ENCODE data around the gene SLC25A52. TPM values are rescaled to one million over a fixed set of nuclear protein-coding genes. Genes with fewer than 3 reads are reported as not detected.

Gene SLC25A52
- total RNA-seq, 1 donor, result not detected

DNA sequence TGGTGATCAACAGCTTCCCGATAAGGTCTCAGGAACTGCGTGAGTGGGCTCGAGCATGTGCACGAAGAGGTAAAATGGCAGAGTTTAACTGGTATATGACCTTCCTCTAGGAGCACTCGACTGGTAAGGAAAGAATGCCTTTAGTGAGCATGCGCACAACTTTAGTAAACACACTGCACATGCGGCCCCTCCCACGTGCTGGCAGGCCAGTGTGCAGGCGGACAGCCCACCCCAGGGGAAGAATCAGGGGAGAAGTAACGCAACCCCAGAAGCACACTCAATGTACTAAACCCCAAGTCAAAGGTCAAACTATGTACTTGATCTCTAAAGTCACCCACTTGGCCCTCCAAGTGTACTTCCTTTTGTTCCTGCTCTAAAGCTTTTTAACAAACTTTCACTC, 28.7 kb upstream of the SLC25A52 start:
- Histone ChIP-seq H4K20me1 (ENCODE audit: insufficient read depth, low read length) (no peaks in the 10 kb centered on the region), H2AFZ (ENCODE audit: low read length) (no peak overlapping the region), H3K79me2 (ENCODE audit: insufficient read depth, low read length) (no peaks in the 10 kb centered on the region), H3K36me3 (ENCODE audit: insufficient read depth, low read length) (no peaks in the 10 kb centered on the region), H3K4me2 (ENCODE audit: insufficient read depth, low read length) (no peak overlapping the region), H3K9me3 (ENCODE audit: low read depth, low read length) (no peaks in the 10 kb centered on the region), H3K27me3 (ENCODE audit: insufficient read depth, low read length) (no peaks in the 10 kb centered on the region), H3K4me3 (ENCODE audit: insufficient read depth, low read length) (no peak overlapping the region), H3K4me1 (ENCODE audit: insufficient read depth, low read length) (no peaks in the 10 kb centered on the region), H3K27ac (ENCODE audit: low read depth, low read length) (no peak overlapping the region)
- TF ChIP-seq, protein P1, sequence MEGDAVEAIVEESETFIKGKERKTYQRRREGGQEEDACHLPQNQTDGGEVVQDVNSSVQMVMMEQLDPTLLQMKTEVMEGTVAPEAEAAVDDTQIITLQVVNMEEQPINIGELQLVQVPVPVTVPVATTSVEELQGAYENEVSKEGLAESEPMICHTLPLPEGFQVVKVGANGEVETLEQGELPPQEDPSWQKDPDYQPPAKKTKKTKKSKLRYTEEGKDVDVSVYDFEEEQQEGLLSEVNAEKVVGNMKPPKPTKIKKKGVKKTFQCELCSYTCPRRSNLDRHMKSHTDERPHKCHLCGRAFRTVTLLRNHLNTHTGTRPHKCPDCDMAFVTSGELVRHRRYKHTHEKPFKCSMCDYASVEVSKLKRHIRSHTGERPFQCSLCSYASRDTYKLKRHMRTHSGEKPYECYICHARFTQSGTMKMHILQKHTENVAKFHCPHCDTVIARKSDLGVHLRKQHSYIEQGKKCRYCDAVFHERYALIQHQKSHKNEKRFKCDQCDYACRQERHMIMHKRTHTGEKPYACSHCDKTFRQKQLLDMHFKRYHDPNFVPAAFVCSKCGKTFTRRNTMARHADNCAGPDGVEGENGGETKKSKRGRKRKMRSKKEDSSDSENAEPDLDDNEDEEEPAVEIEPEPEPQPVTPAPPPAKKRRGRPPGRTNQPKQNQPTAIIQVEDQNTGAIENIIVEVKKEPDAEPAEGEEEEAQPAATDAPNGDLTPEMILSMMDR (IDR thresholded peaks at IDR 0.05; ENCODE audit: extremely low read depth, low read depth, low read length), result no peak
- no peak for DNase-seq (ENCODE audit: insufficient read length, low spot score, missing footprints)

DNA sequence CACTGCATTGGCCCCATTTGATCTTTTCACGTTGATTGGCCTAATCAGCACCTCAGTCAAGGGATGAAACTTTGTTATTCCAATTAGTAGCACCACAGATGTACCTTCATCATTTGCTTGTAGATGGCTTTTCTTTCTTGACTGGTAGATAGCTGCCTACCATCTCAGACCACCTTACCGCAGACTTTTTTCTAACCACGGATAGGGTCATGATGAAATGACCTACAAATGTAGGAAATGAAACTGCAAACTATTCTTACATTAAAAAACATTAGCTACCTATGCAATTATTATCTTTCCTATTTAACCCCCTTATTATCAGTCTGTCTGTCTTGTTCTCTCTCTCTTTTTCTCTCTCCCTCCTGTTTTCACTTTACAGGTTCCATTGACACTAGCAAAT, 22.4 kb upstream of the SLC25A52 start:
- Histone ChIP-seq H3K27ac (ENCODE audit: low read depth, low read length) (no peak overlapping the region), H3K36me3 (ENCODE audit: insufficient read depth, low read length) (no peaks in the 10 kb centered on the region), H3K4me2 (ENCODE audit: insufficient read depth, low read length) (no peak overlapping the region), H2AFZ (ENCODE audit: low read length) (no peak overlapping the region), H3K4me3 (ENCODE audit: insufficient read depth, low read length) (no peak overlapping the region), H3K27me3 (ENCODE audit: insufficient read depth, low read length) (no peaks in the 10 kb centered on the region), H3K79me2 (ENCODE audit: insufficient read depth, low read length) (no peaks in the 10 kb centered on the region), H3K4me1 (ENCODE audit: insufficient read depth, low read length) (no peaks in the 10 kb centered on the region), H3K9me3 (ENCODE audit: low read depth, low read length) (no peaks in the 10 kb centered on the region), H4K20me1 (ENCODE audit: insufficient read depth, low read length) (no peaks in the 10 kb centered on the region)
- TF ChIP-seq, protein P1 (IDR thresholded peaks at IDR 0.05; ENCODE audit: extremely low read depth, low read depth, low read length), result no peak
- DNase-seq (ENCODE audit: insufficient read length, low spot score, missing footprints), result no peak

DNA sequence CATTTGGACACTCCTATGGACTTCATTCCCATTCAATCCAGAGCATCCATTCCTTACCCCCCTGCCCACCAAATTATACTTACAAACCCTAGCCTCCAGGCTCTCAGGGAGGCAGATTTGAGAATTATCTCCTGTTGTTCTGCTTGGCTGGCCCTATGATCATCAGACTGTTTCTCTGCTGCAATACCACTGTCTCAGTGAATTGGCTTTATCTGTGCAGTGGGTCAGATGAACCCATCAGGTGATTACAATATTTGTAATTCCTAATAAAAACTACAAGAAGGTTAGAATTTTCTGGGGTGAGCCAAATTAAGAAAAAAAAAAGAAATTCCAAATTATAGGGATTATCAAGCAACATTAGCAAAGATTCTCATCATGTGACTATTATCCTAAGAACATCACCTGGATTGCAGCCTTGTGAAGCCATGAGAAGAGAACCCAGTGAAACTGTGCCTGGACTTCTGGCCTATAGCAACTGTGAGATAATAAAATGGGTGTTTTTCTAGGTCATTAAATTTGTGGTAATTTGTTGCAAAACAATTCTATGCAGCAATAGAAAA, 17.8 kb upstream of the SLC25A52 start:
- H3K36me3 ChIP-seq (ENCODE audit: insufficient read depth, low read length), result no peaks in the 10 kb centered on the region
- no peak overlapping the region for H3K4me2 ChIP-seq (ENCODE audit: insufficient read depth, low read length)
- H3K4me3 ChIP-seq (ENCODE audit: insufficient read depth, low read length), result no peak overlapping the region
- TF ChIP-seq, protein P1 (IDR thresholded peaks at IDR 0.05; ENCODE audit: extremely low read depth, low read depth, low read length), result no peak
- H3K4me1 ChIP-seq (ENCODE audit: insufficient read depth, low read length), result no peaks in the 10 kb centered on the region
- H4K20me1 ChIP-seq (ENCODE audit: insufficient read depth, low read length), result no peaks in the 10 kb centered on the region
- H3K9me3 ChIP-seq (ENCODE audit: low read depth, low read length), result no peaks in the 10 kb centered on the region
- no peak for DNase-seq (ENCODE audit: insufficient read length, low spot score, missing footprints)
- H3K79me2 ChIP-seq (ENCODE audit: insufficient read depth, low read length), result no peaks in the 10 kb centered on the region
- H2AFZ ChIP-seq (ENCODE audit: low read length), result no peak overlapping the region
- H3K27me3 ChIP-seq (ENCODE audit: insufficient read depth, low read length), result no peaks in the 10 kb centered on the region
- no peak overlapping the region for H3K27ac ChIP-seq (ENCODE audit: low read depth, low read length)

DNA sequence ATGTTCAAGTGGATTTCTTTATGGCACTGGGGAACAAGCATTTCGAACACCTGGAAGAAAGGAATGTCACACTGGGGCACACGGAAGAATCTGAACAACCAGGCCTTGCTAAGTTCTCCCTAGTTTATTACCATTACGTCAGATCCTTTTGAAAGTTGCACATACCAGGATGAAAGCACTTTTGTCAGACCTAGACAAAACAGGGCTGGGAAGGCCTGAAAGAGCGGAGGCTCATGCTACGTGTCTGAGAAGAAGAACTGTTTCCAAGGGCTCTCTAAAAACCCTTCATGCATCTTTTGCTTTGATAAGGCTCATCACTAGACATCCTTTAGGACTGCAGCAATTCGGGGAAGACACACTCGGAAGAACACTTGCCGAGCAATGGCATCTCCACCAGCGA, 15.4 kb upstream of the SLC25A52 start:
- Histone ChIP-seq H3K4me2 (ENCODE audit: insufficient read depth, low read length) (no peak overlapping the region), H3K79me2 (ENCODE audit: insufficient read depth, low read length) (no peaks in the 10 kb centered on the region), H3K4me1 (ENCODE audit: insufficient read depth, low read length) (no peaks in the 10 kb centered on the region), H3K27me3 (ENCODE audit: insufficient read depth, low read length) (no peaks in the 10 kb centered on the region), H3K9me3 (ENCODE audit: low read depth, low read length) (no peaks in the 10 kb centered on the region), H3K4me3 (ENCODE audit: insufficient read depth, low read length) (no peak overlapping the region), H2AFZ (ENCODE audit: low read length) (no peak overlapping the region), H4K20me1 (ENCODE audit: insufficient read depth, low read length) (no peaks in the 10 kb centered on the region), H3K27ac (ENCODE audit: low read depth, low read length) (no peak overlapping the region), H3K36me3 (ENCODE audit: insufficient read depth, low read length) (no peaks in the 10 kb centered on the region)
- DNase-seq (ENCODE audit: insufficient read length, low spot score, missing footprints), result no peak
- TF ChIP-seq, protein P1 (IDR thresholded peaks at IDR 0.05; ENCODE audit: extremely low read depth, low read depth, low read length), result no peak
